A549 (cell line): Measurements from ENCODE around the gene IQGAP2.

Source experiments
- BHLHE40 ChIP-seq: IDR thresholded peaks from 2 replicates; pipeline ENCODE4 v1.6.1; 2012; ENCODE audit warnings: low read depth, low read length, inconsistent platforms
- CEBPB ChIP-seq, 2 experiments: fragments of >200 bp in 1 of 2; sonication (Bioruptor Twin) in 1 of 2; formaldehyde crosslinking in 1 of 2; IDR thresholded peaks; 2 replicates each; pipeline ENCODE4 v1.6.1; 2012 to 2016
- EP300 ChIP-seq, 2 experiments: fragments of >200 bp; sonication (Bioruptor Twin); formaldehyde crosslinking; IDR thresholded peaks; 2 replicates in 1 of 2; 3 replicates in 1 of 2; pipeline ENCODE4 v1.6.1; 2016 to 2017
- HDAC2 ChIP-seq: fragments of 200-600 bp; sonication (generic); IDR thresholded peaks from 2 replicates; pipeline ENCODE4 v1.6.1; 2016
- JUN ChIP-seq, 2 experiments: fragments of >200 bp; sonication (Bioruptor Twin); formaldehyde crosslinking; IDR thresholded peaks; 2 replicates in 1 of 2; 3 replicates in 1 of 2; pipeline ENCODE4 v1.6.1; 2016 to 2017
- KDM1A ChIP-seq: fragments of 200-600 bp; sonication (generic); IDR thresholded peaks from 2 replicates; pipeline ENCODE4 v1.6.1; 2016; ENCODE audit warnings: low read depth, mild to moderate bottlenecking
- KDM5A ChIP-seq: fragments of 200-600 bp; sonication (generic); IDR thresholded peaks from 2 replicates; pipeline ENCODE4 v1.6.1; 2016; ENCODE audit warnings: antibody characterized with exemption, mild to moderate bottlenecking
- MYC ChIP-seq: IDR thresholded peaks from 2 replicates; pipeline ENCODE4 v1.6.1; 2012; ENCODE audit warnings: mild to moderate bottlenecking, inconsistent platforms, low read length, improper control_type of control experiment, borderline replicate concordance
- POLR2A ChIP-seq: IDR thresholded peaks from 2 replicates; pipeline ENCODE4 v1.6.1; 2012; ENCODE audit warnings: mild to moderate bottlenecking, low read length
- POLR2AphosphoS2 ChIP-seq: conservative IDR thresholded peaks from 2 replicates; pipeline ENCODE4 v1.6.1; 2012; ENCODE audit warnings: low read length, improper control_type of control experiment, inconsistent platforms
- RCOR1 ChIP-seq: fragments of 150-350 bp; IDR thresholded peaks from 2 replicates; pipeline ENCODE4 v1.6.1; 2014; ENCODE audit warnings: antibody characterized with exemption, low read length, low read depth
- SREBF2 ChIP-seq: fragments of 450-650 bp; IDR thresholded peaks from 2 replicates; pipeline ENCODE4 v1.6.1; 2014; ENCODE audit warnings: mild to moderate bottlenecking, moderate library complexity
- TF ChIP-seq, protein P1 (sequence below): fragments of >200 bp; sonication (Bioruptor Twin); formaldehyde crosslinking; IDR thresholded peaks from 3 replicates; pipeline ENCODE4 v1.5.1; 2016
- TF ChIP-seq, protein P2 (sequence below): IDR thresholded peaks from 2 replicates; pipeline ENCODE4 v1.6.1; 2012

GRCh38 chr5:76542241-76542640 lies 139.2 kb downstream of the IQGAP2 start:
- TF ChIP-seq, protein P1, sequence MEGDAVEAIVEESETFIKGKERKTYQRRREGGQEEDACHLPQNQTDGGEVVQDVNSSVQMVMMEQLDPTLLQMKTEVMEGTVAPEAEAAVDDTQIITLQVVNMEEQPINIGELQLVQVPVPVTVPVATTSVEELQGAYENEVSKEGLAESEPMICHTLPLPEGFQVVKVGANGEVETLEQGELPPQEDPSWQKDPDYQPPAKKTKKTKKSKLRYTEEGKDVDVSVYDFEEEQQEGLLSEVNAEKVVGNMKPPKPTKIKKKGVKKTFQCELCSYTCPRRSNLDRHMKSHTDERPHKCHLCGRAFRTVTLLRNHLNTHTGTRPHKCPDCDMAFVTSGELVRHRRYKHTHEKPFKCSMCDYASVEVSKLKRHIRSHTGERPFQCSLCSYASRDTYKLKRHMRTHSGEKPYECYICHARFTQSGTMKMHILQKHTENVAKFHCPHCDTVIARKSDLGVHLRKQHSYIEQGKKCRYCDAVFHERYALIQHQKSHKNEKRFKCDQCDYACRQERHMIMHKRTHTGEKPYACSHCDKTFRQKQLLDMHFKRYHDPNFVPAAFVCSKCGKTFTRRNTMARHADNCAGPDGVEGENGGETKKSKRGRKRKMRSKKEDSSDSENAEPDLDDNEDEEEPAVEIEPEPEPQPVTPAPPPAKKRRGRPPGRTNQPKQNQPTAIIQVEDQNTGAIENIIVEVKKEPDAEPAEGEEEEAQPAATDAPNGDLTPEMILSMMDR = no peak
- no peak for TF ChIP-seq KDM5A
- TF ChIP-seq SREBF2 = no peak
- TF ChIP-seq KDM1A = no peak
- no peak for TF ChIP-seq CEBPB (IDR thresholded peaks at IDR 0.05)
- no peak for TF ChIP-seq JUN (IDR thresholded peaks at IDR 0.05)
- TF ChIP-seq RCOR1 = no peak
- TF ChIP-seq, protein P2, sequence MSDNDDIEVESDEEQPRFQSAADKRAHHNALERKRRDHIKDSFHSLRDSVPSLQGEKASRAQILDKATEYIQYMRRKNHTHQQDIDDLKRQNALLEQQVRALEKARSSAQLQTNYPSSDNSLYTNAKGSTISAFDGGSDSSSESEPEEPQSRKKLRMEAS = no peak
- TF ChIP-seq POLR2AphosphoS2 = no peak
- no peak for TF ChIP-seq MYC
- TF ChIP-seq HDAC2 = no peak
- no peak for TF ChIP-seq BHLHE40
- no peak for TF ChIP-seq POLR2A
- no peak for TF ChIP-seq EP300 (IDR thresholded peaks at IDR 0.05)
